ENCODE data around the gene SPOP. TPM values are rescaled to one million over a fixed set of nuclear protein-coding genes. Genes with fewer than 3 reads are reported as not detected.

Gene SPOP
- total RNA-seq, 1 experiment from 2014 or later, result 58.0 TPM

- Histone ChIP-seq H3K9me3 (ENCODE audit: control insufficient read depth, insufficient read depth, low read depth, low read length) (no peaks in the 10 kb centered on the region), H3K27ac (ENCODE audit: low read length) (no peak overlapping the region), H3K27me3 (ENCODE audit: control insufficient read depth, insufficient read depth, low read length) (no peaks in the 10 kb centered on the region), H3K36me3 (ENCODE audit: control insufficient read depth, insufficient read depth, low read length) (no peaks in the 10 kb centered on the region), H3K4me3 (ENCODE audit: low read depth in 2 of 2, low read length in 2 of 2) (no peak overlapping the region), H3K4me1 (ENCODE audit: control insufficient read depth, insufficient read depth, low read length) (no peaks in the 10 kb centered on the region)
- DNase-seq (ENCODE audit: low read depth, low spot score) (no peak), ATAC-seq (no peak)
- intact Hi-C loops (cut with micrococcal nuclease; ENCODE audit: unreplicated experiment), result no loop called here
- no peak for TF ChIP-seq POLR2AphosphoS5 (IDR thresholded peaks at IDR 0.05; ENCODE audit: low read depth, low read length)
- TF ChIP-seq REST (IDR thresholded peaks at IDR 0.05; ENCODE audit: insufficient read depth in 1 of 2, low read depth in 2 of 2, low read length in 1 of 2), result no peak
- in situ Hi-C loops (cut with HindIII; ENCODE audit: low pct_unique_long_range_greater_than_20kb, low sequenced_read_pairs), result no loop called here
- ChIA-PET CTCF (interaction anchor here (0.6 kb wide), 1 partner anchor 1432 kb away, joined by 4 read pairs; no protein-coding TSS in a partner anchor), POLR2A (no interaction called here)
- no TSS peak for BruUV-seq (replicated peaks)
These were observed 85.6 kb downstream of the SPOP start for GRCh38 chr17:49592263-49592662.

GRCh38 chr17:49590874-49591273 lies 87.0 kb downstream of the SPOP start:
- H3K4me3 ChIP-seq (ENCODE audit: low read depth in 2 of 2, low read length in 2 of 2), result no peak overlapping the region
- BruUV-seq (replicated peaks), result no TSS peak
- ATAC-seq, result no peak
- CTCF ChIA-PET, result no interaction called here
- no peaks in the 10 kb centered on the region for H3K36me3 ChIP-seq (ENCODE audit: control insufficient read depth, insufficient read depth, low read length)
- TF ChIP-seq TCF7L2 (IDR thresholded peaks at IDR 0.05; ENCODE audit: low read depth, low read length) (no peak), POLR2AphosphoS5 (IDR thresholded peaks at IDR 0.05; ENCODE audit: low read depth, low read length) (no peak), CTCF (IDR thresholded peaks at IDR 0.05) (no peak), REST (IDR thresholded peaks at IDR 0.05; ENCODE audit: insufficient read depth in 1 of 2, low read depth in 2 of 2, low read length in 1 of 2) (no peak), SIN3A (IDR thresholded peaks at IDR 0.05; ENCODE audit: borderline replicate concordance, insufficient read depth, low read depth, low read length) (no peak)
- H3K9me3 ChIP-seq (ENCODE audit: control insufficient read depth, insufficient read depth, low read depth, low read length), result no peaks in the 10 kb centered on the region
- intact Hi-C loops (cut with micrococcal nuclease; ENCODE audit: unreplicated experiment) (no loop called here), in situ Hi-C loops (cut with HindIII; ENCODE audit: low pct_unique_long_range_greater_than_20kb, low sequenced_read_pairs) (no loop called here)
- H3K4me1 ChIP-seq (ENCODE audit: control insufficient read depth, insufficient read depth, low read length), result no peaks in the 10 kb centered on the region
- DNase-seq (ENCODE audit: low read depth, low spot score), result no peak
- no peaks in the 10 kb centered on the region for H3K27me3 ChIP-seq (ENCODE audit: control insufficient read depth, insufficient read depth, low read length)
- POLR2A ChIA-PET, result interaction anchor here (0.5 kb wide), 1 partner anchor 156 kb away, joined by 3 read pairs; no protein-coding TSS in a partner anchor
- no peak overlapping the region for H3K27ac ChIP-seq (ENCODE audit: low read length)
